Uterus (tissue), 2 donors: ENCODE measurements around the gene AGPS.

Source experiments
- POLR2A ChIP-seq, 2 donors: fragments of 450-650 bp; IDR thresholded peaks; one replicate each; pipeline ENCODE4 v1.6.1; 2016; ENCODE audit warnings: antibody characterized with exemption in 2 of 2, mild to moderate bottlenecking in 1 of 2, moderate library complexity in 1 of 2
- TF ChIP-seq, protein P1 (sequence below), 4 experiments: fragments of 200-600 bp in 2 of 4; fragments of 450-650 bp in 2 of 4; sonication (generic) in 2 of 4; IDR thresholded peaks; one replicate each; pipeline ENCODE4 v1.5.1; 2016 to 2019; ENCODE audit warnings: antibody characterized with exemption in 4 of 4, mild to moderate bottlenecking in 2 of 4, moderate library complexity in 1 of 4

DNA sequence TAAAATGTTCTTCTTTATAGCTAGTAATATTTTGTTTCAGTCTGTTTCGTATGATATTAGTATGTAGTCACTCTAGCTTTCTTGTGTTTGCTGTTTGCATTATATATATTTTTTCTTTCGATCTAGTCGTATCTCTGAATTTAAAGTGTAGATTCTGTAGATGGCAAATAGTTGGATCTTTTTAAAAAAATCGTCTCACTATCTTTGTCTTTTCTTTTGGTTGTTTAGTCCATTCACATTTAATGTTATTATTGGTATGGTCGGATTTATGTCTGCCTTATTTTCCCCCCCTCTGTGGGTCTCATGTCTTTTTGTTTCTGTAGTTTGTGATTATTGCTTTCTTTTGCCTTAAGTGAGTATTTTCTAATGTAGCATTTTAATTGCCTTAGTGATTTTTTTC, 84.3 kb downstream of the AGPS start:
- TF ChIP-seq, protein P1, sequence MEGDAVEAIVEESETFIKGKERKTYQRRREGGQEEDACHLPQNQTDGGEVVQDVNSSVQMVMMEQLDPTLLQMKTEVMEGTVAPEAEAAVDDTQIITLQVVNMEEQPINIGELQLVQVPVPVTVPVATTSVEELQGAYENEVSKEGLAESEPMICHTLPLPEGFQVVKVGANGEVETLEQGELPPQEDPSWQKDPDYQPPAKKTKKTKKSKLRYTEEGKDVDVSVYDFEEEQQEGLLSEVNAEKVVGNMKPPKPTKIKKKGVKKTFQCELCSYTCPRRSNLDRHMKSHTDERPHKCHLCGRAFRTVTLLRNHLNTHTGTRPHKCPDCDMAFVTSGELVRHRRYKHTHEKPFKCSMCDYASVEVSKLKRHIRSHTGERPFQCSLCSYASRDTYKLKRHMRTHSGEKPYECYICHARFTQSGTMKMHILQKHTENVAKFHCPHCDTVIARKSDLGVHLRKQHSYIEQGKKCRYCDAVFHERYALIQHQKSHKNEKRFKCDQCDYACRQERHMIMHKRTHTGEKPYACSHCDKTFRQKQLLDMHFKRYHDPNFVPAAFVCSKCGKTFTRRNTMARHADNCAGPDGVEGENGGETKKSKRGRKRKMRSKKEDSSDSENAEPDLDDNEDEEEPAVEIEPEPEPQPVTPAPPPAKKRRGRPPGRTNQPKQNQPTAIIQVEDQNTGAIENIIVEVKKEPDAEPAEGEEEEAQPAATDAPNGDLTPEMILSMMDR (IDR thresholded peaks at IDR 0.05): no peak
- no peak for TF ChIP-seq POLR2A (IDR thresholded peaks at IDR 0.05)
